Activated CD8-positive, alpha-beta memory T cell treated with anti-CD3 and anti-CD28 coated beads, Interleukin-2, amount 50 U/mL, for 1 hour (primary cell): ENCODE measurements around the gene MTHFD1.
A peak's percentile ranks its signal among the peaks of the same experiment; 100 is the strongest.
"Not testable (repeated sequence)": the region's sequence is repeated elsewhere in the genome, so short reads cannot be mapped to it uniquely, and the experiment has no call there.

Source experiments
- DNase-seq: peaks from one replicate; pipeline ENCODE4 v3.0.0-alpha.2; 2020; ENCODE audit errors: extremely low read depth

The MTHFD1 gene

GRCh38 chr14:64387782-64388532, at the start of gene MTHFD1:
Gene MTHFD1, plus strand, starts transcription at chr14:64388353. Its CDS starts 75 bp downstream, at chr14:64388428.
- peak; percentile 92 for DNase-seq

- peak; percentile 68 for DNase-seq
Observed at GRCh38 chr14:64338616-64339316, 49.4 kb upstream of the MTHFD1 start.

- DNase-seq: no peak
Observed at GRCh38 chr14:64340560-64341196, 47.5 kb upstream of the MTHFD1 start.

DNA sequence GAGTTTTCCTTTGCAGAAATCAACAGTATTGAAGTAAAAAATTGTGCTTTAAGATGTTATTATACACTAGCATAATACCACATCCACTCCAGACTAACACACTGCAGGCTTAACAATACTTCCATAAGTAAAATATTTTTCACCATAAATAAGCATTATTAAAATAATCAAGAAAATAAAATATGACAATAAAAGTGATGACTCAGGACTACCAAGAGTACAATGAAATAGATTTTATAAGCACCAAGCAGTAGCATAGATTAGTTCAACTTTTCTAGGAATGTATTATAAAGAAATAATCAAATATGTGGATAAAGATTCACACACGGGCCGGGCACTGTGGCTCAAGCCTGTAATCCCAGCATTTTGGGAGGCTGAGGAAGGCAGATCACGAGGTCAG, 40.4 kb upstream of the MTHFD1 start:
- DNase-seq: no peak

GRCh38 chr14:64349741-64350490, 38.2 kb upstream of the MTHFD1 start:
- DNase-seq: no peak

GRCh38 chr14:64363265-64363846, 24.8 kb upstream of the MTHFD1 start:
- no peak for DNase-seq

DNA sequence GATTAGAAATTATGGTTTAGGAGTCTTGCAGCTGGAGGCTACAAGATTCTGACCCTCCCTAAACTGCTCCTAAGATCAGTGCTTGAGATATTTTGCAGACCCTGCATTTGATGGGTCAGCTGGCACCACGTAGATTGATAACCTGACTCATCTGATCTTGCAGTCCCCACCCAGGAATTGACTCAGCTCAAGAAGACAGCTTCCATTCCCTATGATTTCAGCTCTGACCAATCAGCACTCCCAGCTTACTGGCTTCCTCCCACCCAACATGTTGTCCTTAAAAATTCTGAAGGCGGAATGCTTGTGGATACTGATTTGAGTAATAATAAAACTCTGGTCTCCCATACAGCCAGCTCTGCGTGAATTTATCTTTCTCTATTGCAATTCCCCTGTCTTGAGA, 23.2 kb upstream of the MTHFD1 start:
- no peak for DNase-seq

- DNase-seq: not testable (repeated sequence)
Observed at GRCh38 chr14:64365358-64365889, 22.7 kb upstream of the MTHFD1 start.

DNA sequence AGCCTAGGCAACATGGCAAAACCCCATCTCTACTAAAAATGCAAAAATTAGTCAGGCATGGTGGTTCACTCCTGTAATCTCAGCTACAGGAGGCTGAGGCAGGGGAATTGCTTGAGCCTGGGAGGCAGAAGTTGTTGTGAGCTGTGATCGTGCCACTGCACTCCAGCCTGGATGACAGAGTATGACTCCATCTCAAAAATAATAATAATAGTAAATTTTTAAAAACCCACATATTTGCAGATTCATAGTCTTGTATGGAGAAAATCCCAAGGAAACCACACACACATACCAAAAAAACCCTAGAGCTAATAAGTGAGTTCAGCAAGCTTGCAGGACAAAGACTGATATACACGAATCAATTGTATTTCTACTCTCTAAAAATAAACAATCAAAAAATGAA, 19.0 kb upstream of the MTHFD1 start:
- no peak for DNase-seq

GRCh38 chr14:64387232-64387781, 846 bp upstream of the MTHFD1 start:
- DNase-seq: no peak

DNA sequence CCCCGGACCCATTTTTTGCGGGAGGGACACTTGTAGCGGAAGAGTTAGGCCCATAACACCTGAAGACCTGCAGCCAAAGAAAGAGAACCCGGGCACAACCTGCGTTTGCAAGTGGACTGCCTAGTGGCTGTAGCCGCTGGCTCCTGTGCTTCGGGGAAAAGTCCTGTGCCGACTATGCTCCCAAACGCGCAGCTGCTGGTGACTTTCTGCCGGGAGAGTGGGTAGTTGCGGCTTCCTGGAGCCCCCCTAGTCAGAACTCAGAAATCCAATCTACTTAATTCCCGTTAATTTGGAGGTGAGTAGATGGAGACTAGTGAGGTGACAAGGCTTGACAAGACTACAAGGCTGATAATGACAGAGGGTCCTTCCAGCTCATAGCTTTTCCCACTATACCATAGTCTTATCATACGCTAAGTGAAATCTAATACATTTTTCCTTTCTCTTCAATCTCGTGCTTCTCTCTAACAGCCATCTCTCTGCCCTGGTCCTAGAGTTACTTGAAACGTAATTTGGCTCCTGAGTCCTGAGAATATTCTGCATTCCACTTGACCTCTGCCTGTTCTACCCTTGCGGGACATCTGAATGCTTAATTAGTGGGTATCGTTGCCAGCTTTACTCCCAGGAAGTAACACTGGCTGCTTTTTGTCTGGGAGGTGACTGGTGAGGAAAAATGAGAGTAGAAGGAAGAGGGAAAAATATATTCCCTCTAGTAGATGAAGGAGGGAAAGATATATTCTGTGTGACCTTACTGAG, 556 bp downstream of the MTHFD1 start:
- DNase-seq: no peak

GRCh38 chr14:64391113-64391725, 3.1 kb downstream of the MTHFD1 start:
- no peak for DNase-seq

GRCh38 chr14:64391986-64392385, 3.8 kb downstream of the MTHFD1 start:
- DNase-seq: no peak

- not testable (repeated sequence) for DNase-seq
Observed at GRCh38 chr14:64393189-64393726, 5.1 kb downstream of the MTHFD1 start.

GRCh38 chr14:64394423-64394822, 6.3 kb downstream of the MTHFD1 start:
- no peak for DNase-seq

DNA sequence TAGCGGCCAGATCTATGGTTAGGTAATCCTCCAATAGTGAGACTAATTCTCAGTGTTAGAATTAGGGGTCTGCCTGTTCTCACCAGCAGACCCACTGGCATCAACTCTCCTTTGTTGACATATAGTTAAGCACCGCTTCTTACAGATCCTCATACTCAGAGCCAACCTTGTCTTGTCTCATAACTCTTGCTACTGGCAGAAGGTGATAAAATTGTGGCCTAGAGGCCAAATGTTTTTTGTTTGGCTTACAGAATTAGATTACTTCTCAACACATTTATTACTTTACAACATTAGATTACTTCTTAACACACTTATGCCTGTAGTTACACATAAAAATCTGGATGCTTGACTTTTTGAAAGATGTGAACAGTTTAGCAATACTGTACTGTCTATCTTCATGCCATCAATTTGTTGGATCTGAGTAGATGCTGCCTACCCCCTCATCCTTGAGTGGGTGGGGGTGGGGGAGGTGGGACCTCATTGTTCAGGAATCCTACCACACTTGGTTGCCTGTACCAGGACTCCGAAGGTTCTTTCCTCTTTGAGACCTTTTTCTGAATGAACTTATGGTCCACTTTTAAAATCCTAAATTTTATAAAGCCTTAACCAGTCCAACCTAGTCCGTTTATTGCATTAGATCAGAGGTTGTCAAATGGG, 7.0 kb downstream of the MTHFD1 start:
- DNase-seq: no peak

DNA sequence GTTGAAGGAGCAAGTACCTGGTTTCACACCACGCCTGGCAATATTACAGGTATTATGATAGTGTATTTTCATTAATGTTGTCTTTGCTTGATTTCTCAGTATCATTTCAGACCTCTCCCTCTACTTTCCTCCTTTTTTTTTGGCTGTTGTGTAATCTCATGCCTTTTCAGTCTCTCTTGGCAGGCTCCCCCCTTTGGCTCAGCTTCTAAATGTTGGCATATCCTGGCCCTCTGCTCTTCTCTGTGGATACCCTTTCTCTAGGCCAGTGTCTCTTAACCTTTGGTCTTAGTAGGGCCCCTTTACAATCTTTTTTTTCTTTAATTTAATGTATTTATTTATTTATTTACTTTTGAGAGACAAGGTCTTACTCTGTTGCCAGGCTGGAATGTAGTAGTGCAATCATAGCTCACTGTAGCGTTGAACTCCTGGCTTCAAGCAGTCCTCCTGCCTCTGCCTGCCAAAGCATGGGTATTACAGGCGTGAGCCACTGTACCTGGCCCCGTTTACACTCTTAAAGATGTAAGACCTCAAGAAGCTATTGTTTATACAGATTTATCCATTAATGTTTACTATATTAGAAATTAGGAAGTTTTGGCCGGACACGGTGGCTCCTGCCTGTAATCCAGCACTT, 12.8 kb downstream of the MTHFD1 start:
- DNase-seq: no peak

DNA sequence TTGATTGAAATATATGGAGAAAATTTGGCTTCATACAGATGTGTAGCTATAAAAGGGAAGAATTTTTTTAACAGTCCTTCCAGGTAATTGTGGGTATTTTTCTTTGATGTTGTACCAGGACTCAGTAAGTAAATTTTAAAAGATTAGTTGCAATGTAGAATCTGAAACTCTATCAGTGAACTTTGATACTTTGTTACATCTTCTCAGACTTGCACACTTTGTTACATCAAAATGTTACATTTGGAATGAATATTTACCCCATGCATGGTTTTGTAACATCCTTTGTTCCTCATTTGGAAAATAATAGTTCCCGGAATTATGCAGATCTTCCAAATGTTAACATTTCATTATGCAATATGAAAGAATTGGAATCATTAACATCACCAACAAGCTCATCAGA, 13.8 kb downstream of the MTHFD1 start:
- DNase-seq: no peak

GRCh38 chr14:64405295-64405694, 17.1 kb downstream of the MTHFD1 start:
- no peak for DNase-seq
